ENCODE data around the gene CDK1. TPM values are rescaled to one million over a fixed set of nuclear protein-coding genes. Genes with fewer than 3 reads are reported as not detected.
A peak's percentile ranks its signal among the peaks of the same experiment; 100 is the strongest.

The CDK1 gene
- total RNA-seq, 1 donor, result 5.8 TPM

DNA sequence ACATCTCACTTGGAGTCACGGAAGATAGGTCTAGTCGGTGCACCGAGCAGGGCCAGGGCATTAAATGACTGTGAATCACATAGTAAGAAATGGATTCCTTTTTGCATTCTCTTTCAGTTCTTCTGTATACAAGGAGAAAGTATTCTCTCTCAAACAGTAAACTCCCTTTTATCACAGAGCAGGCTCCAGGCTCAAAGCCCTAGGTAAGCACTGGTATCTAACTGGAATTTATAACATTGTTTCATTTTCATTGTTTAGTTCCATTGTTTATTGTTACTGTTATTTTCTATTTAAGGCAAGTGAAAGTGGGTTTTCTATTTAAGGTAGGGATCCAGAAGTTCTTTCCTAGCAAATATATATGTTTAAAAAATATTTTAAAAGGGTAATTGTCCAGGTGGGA, 44.1 kb upstream of the CDK1 start:
- peak overlapping the region; percentile 69 for H3K4me2 ChIP-seq (ENCODE audit: insufficient read depth, low read length)
- peak; percentile 62 for DNase-seq (ENCODE audit: insufficient read length, low spot score, missing footprints)
- H3K27ac ChIP-seq (ENCODE audit: low read depth, low read length), result no peak overlapping the region
- H4K20me1 ChIP-seq (ENCODE audit: insufficient read depth, low read length), result no peaks in the 10 kb centered on the region
- TF ChIP-seq, protein P1, sequence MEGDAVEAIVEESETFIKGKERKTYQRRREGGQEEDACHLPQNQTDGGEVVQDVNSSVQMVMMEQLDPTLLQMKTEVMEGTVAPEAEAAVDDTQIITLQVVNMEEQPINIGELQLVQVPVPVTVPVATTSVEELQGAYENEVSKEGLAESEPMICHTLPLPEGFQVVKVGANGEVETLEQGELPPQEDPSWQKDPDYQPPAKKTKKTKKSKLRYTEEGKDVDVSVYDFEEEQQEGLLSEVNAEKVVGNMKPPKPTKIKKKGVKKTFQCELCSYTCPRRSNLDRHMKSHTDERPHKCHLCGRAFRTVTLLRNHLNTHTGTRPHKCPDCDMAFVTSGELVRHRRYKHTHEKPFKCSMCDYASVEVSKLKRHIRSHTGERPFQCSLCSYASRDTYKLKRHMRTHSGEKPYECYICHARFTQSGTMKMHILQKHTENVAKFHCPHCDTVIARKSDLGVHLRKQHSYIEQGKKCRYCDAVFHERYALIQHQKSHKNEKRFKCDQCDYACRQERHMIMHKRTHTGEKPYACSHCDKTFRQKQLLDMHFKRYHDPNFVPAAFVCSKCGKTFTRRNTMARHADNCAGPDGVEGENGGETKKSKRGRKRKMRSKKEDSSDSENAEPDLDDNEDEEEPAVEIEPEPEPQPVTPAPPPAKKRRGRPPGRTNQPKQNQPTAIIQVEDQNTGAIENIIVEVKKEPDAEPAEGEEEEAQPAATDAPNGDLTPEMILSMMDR (IDR thresholded peaks at IDR 0.05; ENCODE audit: extremely low read depth, low read depth, low read length), result no peak
- no peaks in the 10 kb centered on the region for H3K79me2 ChIP-seq (ENCODE audit: insufficient read depth, low read length)
- H3K9me3 ChIP-seq (ENCODE audit: low read depth, low read length), result no peaks in the 10 kb centered on the region
- peaks cover 69% of the 10 kb centered on the region for H3K27me3 ChIP-seq (ENCODE audit: insufficient read depth, low read length)
- H3K4me1 ChIP-seq (ENCODE audit: insufficient read depth, low read length), result peaks cover 7% of the 10 kb centered on the region
- peak overlapping the region; percentile 28 for H3K4me3 ChIP-seq (ENCODE audit: insufficient read depth, low read length)
- H2AFZ ChIP-seq (ENCODE audit: low read length), result no peak overlapping the region
- no peaks in the 10 kb centered on the region for H3K36me3 ChIP-seq (ENCODE audit: insufficient read depth, low read length)

DNA sequence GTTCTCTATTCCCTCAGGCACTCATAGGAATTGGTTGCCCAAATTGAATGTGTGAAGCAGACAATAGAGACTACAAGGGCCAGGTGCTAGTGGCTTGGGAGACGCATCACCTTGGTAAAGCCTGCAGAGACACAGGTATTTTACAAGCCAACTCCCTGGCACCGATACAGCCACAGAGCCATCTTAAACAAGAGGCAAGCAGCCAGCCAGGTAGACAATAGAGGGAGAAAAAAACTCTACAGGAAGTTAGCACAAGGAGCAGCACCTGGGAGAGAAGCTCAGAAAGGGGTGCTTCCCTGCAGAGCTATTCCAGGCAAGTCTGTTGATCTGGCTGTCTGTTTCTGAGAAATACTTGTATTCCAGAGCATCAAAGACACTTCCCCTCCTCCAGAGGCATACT, 43.0 kb upstream of the CDK1 start:
- H4K20me1 ChIP-seq (ENCODE audit: insufficient read depth, low read length), result no peaks in the 10 kb centered on the region
- no peak overlapping the region for H3K4me3 ChIP-seq (ENCODE audit: insufficient read depth, low read length)
- H3K79me2 ChIP-seq (ENCODE audit: insufficient read depth, low read length), result no peaks in the 10 kb centered on the region
- no peak overlapping the region for H3K27ac ChIP-seq (ENCODE audit: low read depth, low read length)
- no peaks in the 10 kb centered on the region for H3K36me3 ChIP-seq (ENCODE audit: insufficient read depth, low read length)
- peaks cover 63% of the 10 kb centered on the region for H3K27me3 ChIP-seq (ENCODE audit: insufficient read depth, low read length)
- H3K4me2 ChIP-seq (ENCODE audit: insufficient read depth, low read length), result no peak overlapping the region
- peak; percentile 35 for DNase-seq (ENCODE audit: insufficient read length, low spot score, missing footprints)
- H3K4me1 ChIP-seq (ENCODE audit: insufficient read depth, low read length), result peaks cover 13% of the 10 kb centered on the region
- H3K9me3 ChIP-seq (ENCODE audit: low read depth, low read length), result no peaks in the 10 kb centered on the region
- TF ChIP-seq, protein P1 (IDR thresholded peaks at IDR 0.05; ENCODE audit: extremely low read depth, low read depth, low read length), result no peak
- H2AFZ ChIP-seq (ENCODE audit: low read length), result no peak overlapping the region

DNA sequence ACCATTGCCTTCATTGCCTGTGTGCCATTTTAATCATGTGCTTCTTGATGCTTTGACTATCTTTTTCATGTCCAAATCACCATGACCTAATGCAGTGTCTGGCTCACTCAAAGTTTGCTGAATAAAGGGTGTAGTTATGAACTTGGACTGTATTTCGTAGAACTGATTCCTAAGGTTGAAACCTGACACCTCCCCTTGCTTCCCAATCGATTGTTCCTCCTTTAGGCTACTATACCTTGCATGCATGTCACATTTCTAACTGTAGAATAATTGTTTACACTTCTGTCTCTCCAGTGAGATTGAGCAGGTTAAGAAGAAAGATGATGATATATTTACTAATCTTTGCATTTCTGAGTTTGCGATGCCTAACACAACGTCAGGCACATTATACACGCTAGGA, 41.0 kb upstream of the CDK1 start:
- no peak overlapping the region for H2AFZ ChIP-seq (ENCODE audit: low read length)
- no peaks in the 10 kb centered on the region for H3K79me2 ChIP-seq (ENCODE audit: insufficient read depth, low read length)
- H3K36me3 ChIP-seq (ENCODE audit: insufficient read depth, low read length), result no peaks in the 10 kb centered on the region
- H3K27me3 ChIP-seq (ENCODE audit: insufficient read depth, low read length), result peaks cover 54% of the 10 kb centered on the region
- no peak overlapping the region for H3K27ac ChIP-seq (ENCODE audit: low read depth, low read length)
- no peaks in the 10 kb centered on the region for H3K9me3 ChIP-seq (ENCODE audit: low read depth, low read length)
- H4K20me1 ChIP-seq (ENCODE audit: insufficient read depth, low read length), result no peaks in the 10 kb centered on the region
- H3K4me2 ChIP-seq (ENCODE audit: insufficient read depth, low read length), result no peak overlapping the region
- DNase-seq (ENCODE audit: insufficient read length, low spot score, missing footprints), result no peak
- peaks cover 13% of the 10 kb centered on the region for H3K4me1 ChIP-seq (ENCODE audit: insufficient read depth, low read length)
- H3K4me3 ChIP-seq (ENCODE audit: insufficient read depth, low read length), result no peak overlapping the region
- TF ChIP-seq, protein P1 (IDR thresholded peaks at IDR 0.05; ENCODE audit: extremely low read depth, low read depth, low read length), result no peak

DNA sequence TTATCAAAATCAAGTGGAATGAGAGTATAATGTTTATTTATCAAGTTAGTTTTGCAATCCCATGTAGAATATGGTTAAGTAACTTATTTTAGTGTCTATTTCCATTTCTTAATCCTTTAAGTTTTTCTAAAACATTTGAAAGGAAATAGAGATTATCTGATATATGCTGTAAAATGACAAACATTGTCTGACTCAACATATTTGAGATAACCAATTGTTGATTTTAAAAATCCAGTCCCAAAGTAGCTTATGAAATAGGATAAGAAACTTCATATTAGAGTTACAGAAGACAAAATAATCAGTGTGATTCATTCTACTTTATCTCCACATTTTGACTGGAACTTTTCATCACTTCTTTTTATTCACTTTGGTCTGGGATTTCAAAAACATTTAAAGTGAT, 38.7 kb upstream of the CDK1 start:
- peak overlapping the region; percentile 16 for H3K4me2 ChIP-seq (ENCODE audit: insufficient read depth, low read length)
- no peaks in the 10 kb centered on the region for H3K9me3 ChIP-seq (ENCODE audit: low read depth, low read length)
- H3K27me3 ChIP-seq (ENCODE audit: insufficient read depth, low read length), result peaks cover 38% of the 10 kb centered on the region
- no peak overlapping the region for H2AFZ ChIP-seq (ENCODE audit: low read length)
- H4K20me1 ChIP-seq (ENCODE audit: insufficient read depth, low read length), result no peaks in the 10 kb centered on the region
- DNase-seq (ENCODE audit: insufficient read length, low spot score, missing footprints), result peak; percentile 52
- H3K27ac ChIP-seq (ENCODE audit: low read depth, low read length), result no peak overlapping the region
- no peak overlapping the region for H3K4me3 ChIP-seq (ENCODE audit: insufficient read depth, low read length)
- H3K79me2 ChIP-seq (ENCODE audit: insufficient read depth, low read length), result no peaks in the 10 kb centered on the region
- H3K36me3 ChIP-seq (ENCODE audit: insufficient read depth, low read length), result no peaks in the 10 kb centered on the region
- TF ChIP-seq, protein P1 (IDR thresholded peaks at IDR 0.05; ENCODE audit: extremely low read depth, low read depth, low read length), result no peak
- H3K4me1 ChIP-seq (ENCODE audit: insufficient read depth, low read length), result peaks cover 9% of the 10 kb centered on the region

Data from osteoblast (primary cell).